HG03060 (cell line): ENCODE data around the gene CAMK2N2.

Source experiments
- ATAC-seq: cut with Tn5 transposase; IDR thresholded peaks from one replicate; pipeline ENCODE4 v1.9.1; 2021; ENCODE audit warnings: low read depth, moderate number of reproducible peaks; ENCODE audit not compliant: unreplicated experiment

The CAMK2N2 gene

GRCh38 chr3:184241447-184242296 lies 19.7 kb downstream of the CAMK2N2 start:
- ATAC-seq, result no peak

- ATAC-seq, result no peak
Measured at GRCh38 chr3:184241141-184241446, 20.3 kb downstream of the CAMK2N2 start.

- ATAC-seq, result no peak
Measured at GRCh38 chr3:184240384-184241140, 20.8 kb downstream of the CAMK2N2 start.

GRCh38 chr3:184239708-184240107 lies 21.6 kb downstream of the CAMK2N2 start:
- ATAC-seq, result no peak

- ATAC-seq, result no peak
Measured at GRCh38 chr3:184239221-184239620, 22.1 kb downstream of the CAMK2N2 start.

- no peak for ATAC-seq
Measured at GRCh38 chr3:184238246-184238818, 23.0 kb downstream of the CAMK2N2 start.

GRCh38 chr3:184237807-184238206 lies 23.5 kb downstream of the CAMK2N2 start:
- ATAC-seq, result no peak

- no peak for ATAC-seq
Measured at GRCh38 chr3:184237211-184237610, 24.1 kb downstream of the CAMK2N2 start.

- ATAC-seq, result no peak
Measured at GRCh38 chr3:184236636-184237035, 24.7 kb downstream of the CAMK2N2 start.

- no peak for ATAC-seq
Measured at GRCh38 chr3:184236033-184236410, 25.3 kb downstream of the CAMK2N2 start.

- no peak for ATAC-seq
Measured at GRCh38 chr3:184235381-184236032, 25.8 kb downstream of the CAMK2N2 start.

GRCh38 chr3:184234671-184235380 lies 26.5 kb downstream of the CAMK2N2 start:
- no peak for ATAC-seq

- ATAC-seq, result no peak
Measured at GRCh38 chr3:184234224-184234623, 27.1 kb downstream of the CAMK2N2 start.

GRCh38 chr3:184233127-184233843 lies 28.1 kb downstream of the CAMK2N2 start:
- ATAC-seq, result no peak

GRCh38 chr3:184231671-184232070 lies 29.7 kb downstream of the CAMK2N2 start:
- ATAC-seq, result no peak

GRCh38 chr3:184230603-184231528 lies 30.5 kb downstream of the CAMK2N2 start:
- ATAC-seq, result no peak

- ATAC-seq, result no peak
Measured at GRCh38 chr3:184230081-184230602, 31.2 kb downstream of the CAMK2N2 start.

- no peak for ATAC-seq
Measured at GRCh38 chr3:184229394-184230080, 31.8 kb downstream of the CAMK2N2 start, which contains the start of gene VWA5B2. TSS of gene VWA5B2 (plus strand) at chr3:184229585. CDS start at chr3:184230529, 944 bp downstream.
